ENCODE results near the gene PSAPL1. TPM values are rescaled to one million over a fixed set of nuclear protein-coding genes. Genes with fewer than 3 reads are reported as not detected.

Gene PSAPL1
- total and polyA plus RNA-seq, 2 of the 8 experiments (the other 6 are each of a cell fraction or from before 2014, with no cell fraction given), result 0.03 TPM; not detected in 1

- TF ChIP-seq SAP30 (IDR thresholded peaks at IDR 0.05; ENCODE audit: insufficient read depth, insufficient replicate concordance, low read length) (no peak), TBP (IDR thresholded peaks at IDR 0.05; ENCODE audit: low read depth, low read length) (no peak), SIX5 (IDR thresholded peaks at IDR 0.05; ENCODE audit: low read depth, low read length) (no peak), RFX5 (IDR thresholded peaks at IDR 0.05; ENCODE audit: borderline replicate concordance, low read depth, low read length) (no peak), JUND (IDR thresholded peaks at IDR 0.05; ENCODE audit: low read length) (no peak), POLR2A (IDR thresholded peaks at IDR 0.05; ENCODE audit: control extremely low read depth in 1 of 2, low read depth in 2 of 2, low read length in 2 of 2) (no peak)
- TF ChIP-seq, protein P1, sequence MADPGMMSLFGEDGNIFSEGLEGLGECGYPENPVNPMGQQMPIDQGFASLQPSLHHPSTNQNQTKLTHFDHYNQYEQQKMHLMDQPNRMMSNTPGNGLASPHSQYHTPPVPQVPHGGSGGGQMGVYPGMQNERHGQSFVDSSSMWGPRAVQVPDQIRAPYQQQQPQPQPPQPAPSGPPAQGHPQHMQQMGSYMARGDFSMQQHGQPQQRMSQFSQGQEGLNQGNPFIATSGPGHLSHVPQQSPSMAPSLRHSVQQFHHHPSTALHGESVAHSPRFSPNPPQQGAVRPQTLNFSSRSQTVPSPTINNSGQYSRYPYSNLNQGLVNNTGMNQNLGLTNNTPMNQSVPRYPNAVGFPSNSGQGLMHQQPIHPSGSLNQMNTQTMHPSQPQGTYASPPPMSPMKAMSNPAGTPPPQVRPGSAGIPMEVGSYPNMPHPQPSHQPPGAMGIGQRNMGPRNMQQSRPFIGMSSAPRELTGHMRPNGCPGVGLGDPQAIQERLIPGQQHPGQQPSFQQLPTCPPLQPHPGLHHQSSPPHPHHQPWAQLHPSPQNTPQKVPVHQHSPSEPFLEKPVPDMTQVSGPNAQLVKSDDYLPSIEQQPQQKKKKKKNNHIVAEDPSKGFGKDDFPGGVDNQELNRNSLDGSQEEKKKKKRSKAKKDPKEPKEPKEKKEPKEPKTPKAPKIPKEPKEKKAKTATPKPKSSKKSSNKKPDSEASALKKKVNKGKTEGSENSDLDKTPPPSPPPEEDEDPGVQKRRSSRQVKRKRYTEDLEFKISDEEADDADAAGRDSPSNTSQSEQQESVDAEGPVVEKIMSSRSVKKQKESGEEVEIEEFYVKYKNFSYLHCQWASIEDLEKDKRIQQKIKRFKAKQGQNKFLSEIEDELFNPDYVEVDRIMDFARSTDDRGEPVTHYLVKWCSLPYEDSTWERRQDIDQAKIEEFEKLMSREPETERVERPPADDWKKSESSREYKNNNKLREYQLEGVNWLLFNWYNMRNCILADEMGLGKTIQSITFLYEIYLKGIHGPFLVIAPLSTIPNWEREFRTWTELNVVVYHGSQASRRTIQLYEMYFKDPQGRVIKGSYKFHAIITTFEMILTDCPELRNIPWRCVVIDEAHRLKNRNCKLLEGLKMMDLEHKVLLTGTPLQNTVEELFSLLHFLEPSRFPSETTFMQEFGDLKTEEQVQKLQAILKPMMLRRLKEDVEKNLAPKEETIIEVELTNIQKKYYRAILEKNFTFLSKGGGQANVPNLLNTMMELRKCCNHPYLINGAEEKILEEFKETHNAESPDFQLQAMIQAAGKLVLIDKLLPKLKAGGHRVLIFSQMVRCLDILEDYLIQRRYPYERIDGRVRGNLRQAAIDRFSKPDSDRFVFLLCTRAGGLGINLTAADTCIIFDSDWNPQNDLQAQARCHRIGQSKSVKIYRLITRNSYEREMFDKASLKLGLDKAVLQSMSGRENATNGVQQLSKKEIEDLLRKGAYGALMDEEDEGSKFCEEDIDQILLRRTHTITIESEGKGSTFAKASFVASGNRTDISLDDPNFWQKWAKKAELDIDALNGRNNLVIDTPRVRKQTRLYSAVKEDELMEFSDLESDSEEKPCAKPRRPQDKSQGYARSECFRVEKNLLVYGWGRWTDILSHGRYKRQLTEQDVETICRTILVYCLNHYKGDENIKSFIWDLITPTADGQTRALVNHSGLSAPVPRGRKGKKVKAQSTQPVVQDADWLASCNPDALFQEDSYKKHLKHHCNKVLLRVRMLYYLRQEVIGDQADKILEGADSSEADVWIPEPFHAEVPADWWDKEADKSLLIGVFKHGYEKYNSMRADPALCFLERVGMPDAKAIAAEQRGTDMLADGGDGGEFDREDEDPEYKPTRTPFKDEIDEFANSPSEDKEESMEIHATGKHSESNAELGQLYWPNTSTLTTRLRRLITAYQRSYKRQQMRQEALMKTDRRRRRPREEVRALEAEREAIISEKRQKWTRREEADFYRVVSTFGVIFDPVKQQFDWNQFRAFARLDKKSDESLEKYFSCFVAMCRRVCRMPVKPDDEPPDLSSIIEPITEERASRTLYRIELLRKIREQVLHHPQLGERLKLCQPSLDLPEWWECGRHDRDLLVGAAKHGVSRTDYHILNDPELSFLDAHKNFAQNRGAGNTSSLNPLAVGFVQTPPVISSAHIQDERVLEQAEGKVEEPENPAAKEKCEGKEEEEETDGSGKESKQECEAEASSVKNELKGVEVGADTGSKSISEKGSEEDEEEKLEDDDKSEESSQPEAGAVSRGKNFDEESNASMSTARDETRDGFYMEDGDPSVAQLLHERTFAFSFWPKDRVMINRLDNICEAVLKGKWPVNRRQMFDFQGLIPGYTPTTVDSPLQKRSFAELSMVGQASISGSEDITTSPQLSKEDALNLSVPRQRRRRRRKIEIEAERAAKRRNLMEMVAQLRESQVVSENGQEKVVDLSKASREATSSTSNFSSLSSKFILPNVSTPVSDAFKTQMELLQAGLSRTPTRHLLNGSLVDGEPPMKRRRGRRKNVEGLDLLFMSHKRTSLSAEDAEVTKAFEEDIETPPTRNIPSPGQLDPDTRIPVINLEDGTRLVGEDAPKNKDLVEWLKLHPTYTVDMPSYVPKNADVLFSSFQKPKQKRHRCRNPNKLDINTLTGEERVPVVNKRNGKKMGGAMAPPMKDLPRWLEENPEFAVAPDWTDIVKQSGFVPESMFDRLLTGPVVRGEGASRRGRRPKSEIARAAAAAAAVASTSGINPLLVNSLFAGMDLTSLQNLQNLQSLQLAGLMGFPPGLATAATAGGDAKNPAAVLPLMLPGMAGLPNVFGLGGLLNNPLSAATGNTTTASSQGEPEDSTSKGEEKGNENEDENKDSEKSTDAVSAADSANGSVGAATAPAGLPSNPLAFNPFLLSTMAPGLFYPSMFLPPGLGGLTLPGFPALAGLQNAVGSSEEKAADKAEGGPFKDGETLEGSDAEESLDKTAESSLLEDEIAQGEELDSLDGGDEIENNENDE (IDR thresholded peaks at IDR 0.05; ENCODE audit: insufficient replicate concordance, low read length), result no peak
Measured at GRCh38 chr4:7478665-7479064, 43.9 kb upstream of the PSAPL1 start (continued).

Measured in H1 (cell line).